Measurements from ENCODE around the gene CCDC24. TPM values are rescaled to one million over a fixed set of nuclear protein-coding genes. Genes with fewer than 3 reads are reported as not detected.
A peak's percentile ranks its signal among the peaks of the same experiment; 100 is the strongest.

The CCDC24 gene
- total RNA-seq, 1 donor from 2014 or later: 22.6 TPM

DNA sequence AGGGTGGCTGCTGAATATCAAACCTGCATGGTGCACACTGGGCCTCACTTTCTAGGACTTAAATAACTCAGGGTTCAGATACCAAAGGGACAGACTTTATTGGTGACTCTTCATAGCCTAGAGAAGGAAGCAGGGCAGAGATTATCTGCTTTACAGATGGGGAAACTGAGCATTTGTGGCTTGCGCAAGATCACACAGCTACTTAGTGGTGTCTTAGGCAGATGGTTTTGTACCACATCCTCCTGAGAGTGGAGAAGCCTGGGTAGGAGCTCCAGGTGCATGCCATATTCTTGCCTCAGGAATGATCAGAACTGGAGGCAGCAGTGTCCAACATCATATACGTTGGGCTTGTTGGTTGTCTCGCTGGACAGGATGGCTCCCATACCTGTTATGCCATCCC is 28.4 kb upstream of the CCDC24 start:
- DNase-seq (ENCODE audit: low spot score): no peak

DNA sequence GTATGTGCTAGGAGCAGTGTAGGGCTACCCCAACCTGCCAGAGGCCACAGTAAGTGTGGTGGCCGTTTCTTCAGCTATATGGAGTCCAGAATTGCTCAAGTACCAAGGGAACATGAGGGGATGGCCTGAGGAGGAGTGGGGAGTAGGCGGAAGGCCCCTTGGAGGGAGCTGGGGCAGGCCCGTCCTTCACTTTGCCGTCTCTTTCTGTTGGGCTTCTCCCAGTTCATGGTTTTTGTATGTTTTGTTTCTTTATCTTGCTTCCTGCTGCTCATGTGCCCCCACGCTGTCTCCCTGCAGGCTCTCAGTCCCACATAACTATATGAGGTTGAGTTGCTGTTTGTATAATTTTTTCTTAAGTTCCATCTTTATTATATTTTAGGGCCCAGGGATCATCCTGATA is 27.5 kb upstream of the CCDC24 start:
- DNase-seq (ENCODE audit: low spot score): no peak

GRCh38 chr1:43965316-43965715 is 26.1 kb upstream of the CCDC24 start:
- no peak for DNase-seq (ENCODE audit: low spot score)

GRCh38 chr1:43968348-43968948 is 23.0 kb upstream of the CCDC24 start:
- DNase-seq (ENCODE audit: low spot score): no peak

- DNase-seq (ENCODE audit: low spot score): no peak
Measured at GRCh38 chr1:43969416-43969745, 22.0 kb upstream of the CCDC24 start.

DNA sequence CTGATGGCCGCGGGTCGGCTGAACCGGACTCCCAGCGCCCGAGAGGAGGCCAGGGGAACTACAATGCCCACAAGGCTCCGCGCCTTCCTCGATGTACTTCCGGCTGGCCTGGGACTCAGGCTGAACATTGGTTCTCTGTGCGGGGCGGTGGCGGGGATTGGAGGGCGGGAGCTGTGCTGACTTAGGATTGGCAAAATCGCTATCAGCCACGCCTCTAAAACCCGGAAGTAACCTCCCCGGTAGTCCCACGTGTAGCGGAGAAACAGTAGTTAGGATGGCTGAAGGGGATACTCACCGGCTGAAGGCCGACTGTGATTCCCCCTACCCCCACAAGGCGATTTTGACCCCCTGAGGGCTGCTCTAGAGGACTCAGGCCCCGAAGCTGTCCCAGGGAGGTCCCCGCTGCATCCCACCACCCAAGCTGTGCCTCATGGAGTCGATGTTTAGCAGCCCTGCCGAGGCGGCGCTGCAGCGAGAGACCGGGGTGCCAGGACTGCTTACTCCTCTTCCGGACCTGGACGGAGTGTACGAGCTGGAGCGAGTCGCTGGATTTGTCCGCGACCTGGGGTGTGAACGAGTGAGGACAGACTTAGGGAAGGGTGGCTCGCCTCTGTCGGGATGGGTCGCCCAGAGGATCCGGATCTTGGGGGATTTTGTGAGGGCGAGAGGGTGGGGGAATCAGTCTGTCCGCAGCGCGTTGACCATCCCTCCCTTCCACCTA is 21.5 kb upstream of the CCDC24 start, which contains the start of gene DPH2:
DPH2 (plus strand) TSS at position 265 of the 721 bp plus-strand sequence; CDS start at position 431, 166 bp downstream.
- DNase-seq (ENCODE audit: low spot score): peak; percentile 98

DNA sequence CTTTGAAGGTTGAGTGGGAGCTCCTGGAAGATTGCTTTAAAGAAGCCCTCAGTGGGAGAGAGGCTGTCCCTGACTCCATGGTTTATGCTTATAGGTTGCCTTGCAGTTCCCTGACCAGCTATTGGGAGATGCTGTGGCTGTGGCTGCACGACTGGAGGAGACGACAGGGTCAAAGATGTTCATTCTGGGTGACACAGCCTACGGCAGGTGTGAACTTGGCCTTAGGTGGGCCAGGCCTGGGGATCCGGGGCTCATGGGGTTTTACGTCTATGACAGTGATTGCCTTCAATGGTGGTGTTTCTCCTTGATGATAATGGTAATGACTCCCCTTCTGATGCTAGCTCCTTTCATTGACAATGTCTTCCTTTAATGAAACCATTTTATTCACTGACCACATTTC is 20.9 kb upstream of the CCDC24 start:
- no peak for DNase-seq (ENCODE audit: low spot score)

DNA sequence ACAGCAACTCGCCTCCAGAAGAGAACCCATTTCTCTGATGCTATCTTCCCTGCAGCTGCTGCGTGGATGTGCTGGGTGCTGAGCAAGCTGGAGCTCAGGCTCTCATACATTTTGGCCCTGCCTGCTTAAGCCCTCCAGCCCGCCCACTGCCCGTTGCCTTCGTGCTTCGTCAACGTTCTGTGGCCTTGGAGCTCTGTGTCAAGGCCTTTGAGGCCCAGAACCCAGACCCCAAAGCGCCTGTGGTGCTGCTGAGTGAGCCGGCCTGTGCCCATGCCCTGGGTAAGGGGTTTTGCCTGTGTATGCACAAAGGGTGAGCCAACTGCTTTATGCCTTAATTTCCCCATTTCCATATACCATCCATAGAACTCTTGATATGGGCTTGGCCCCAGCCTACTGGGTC is 20.5 kb upstream of the CCDC24 start:
- no peak for DNase-seq (ENCODE audit: low spot score)

- no peak for DNase-seq (ENCODE audit: low spot score)
Measured at GRCh38 chr1:43971336-43971980, 19.9 kb upstream of the CCDC24 start.

GRCh38 chr1:43973981-43974442 is 17.4 kb upstream of the CCDC24 start:
- DNase-seq (ENCODE audit: low spot score): peak; percentile 51

DNA sequence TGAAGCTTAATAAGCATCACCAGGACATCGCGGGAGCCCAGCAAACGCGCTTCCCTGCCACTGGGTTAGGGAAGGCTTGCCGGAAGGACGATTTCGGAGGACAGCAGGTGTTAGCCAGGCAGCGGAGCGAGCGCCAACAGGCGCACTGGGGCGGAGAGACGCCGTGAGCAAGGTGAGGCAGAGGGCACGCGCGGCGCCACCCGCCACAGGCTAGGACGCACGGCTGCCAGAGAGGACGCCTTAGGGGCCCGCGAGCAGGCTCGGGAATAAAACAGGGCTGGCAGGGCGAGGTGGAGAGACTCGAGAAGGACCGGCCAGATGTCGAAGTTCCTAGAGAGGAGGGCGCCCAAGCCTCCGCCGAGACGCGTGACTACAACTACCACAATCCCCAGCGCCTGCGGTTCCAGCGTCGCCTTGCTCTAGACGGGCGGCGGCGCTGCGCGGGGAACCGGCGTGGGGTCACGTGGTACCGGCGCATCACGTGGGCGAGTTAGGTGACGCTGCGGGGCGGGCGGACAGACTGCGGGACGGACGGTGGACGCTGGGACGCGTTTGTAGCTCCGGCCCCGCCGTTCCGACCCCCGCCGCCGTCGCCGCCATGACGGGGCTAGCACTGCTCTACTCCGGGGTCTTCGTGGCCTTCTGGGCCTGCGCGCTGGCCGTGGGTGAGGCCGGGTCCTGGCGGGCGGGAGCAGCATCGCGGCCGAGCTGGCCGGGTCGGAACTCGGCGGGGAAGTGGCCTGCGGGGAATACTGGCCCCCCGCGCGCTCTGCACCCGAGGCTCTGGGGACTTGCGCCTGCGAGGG is 16.8 kb upstream of the CCDC24 start, which contains the start of gene ATP6V0B:
ATP6V0B (plus strand) TSS at position 518 of the 806 bp plus-strand sequence; CDS start at position 599, 81 bp downstream.
- DNase-seq (ENCODE audit: low spot score): peak; percentile 98

- DNase-seq (ENCODE audit: low spot score): peak; percentile 86
Measured at GRCh38 chr1:43975249-43975961, 16.0 kb upstream of the CCDC24 start.

DNA sequence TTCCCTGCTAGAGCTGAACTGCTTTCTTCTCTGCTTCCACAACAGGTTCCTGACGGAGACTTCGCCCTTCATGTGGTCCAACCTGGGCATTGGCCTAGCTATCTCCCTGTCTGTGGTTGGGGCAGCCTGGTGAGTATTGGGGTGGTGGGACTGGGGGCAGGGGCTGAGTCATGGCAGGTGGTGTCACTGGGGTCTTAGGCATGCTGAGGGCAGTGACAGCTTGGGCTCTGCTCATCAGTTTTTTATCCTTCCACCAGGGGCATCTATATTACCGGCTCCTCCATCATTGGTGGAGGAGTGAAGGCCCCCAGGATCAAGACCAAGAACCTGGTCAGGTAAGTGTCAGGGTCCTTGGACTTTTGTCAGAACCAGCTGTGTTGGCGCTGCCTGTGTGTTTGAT is 15.4 kb upstream of the CCDC24 start:
- DNase-seq (ENCODE audit: low spot score): no peak

DNA sequence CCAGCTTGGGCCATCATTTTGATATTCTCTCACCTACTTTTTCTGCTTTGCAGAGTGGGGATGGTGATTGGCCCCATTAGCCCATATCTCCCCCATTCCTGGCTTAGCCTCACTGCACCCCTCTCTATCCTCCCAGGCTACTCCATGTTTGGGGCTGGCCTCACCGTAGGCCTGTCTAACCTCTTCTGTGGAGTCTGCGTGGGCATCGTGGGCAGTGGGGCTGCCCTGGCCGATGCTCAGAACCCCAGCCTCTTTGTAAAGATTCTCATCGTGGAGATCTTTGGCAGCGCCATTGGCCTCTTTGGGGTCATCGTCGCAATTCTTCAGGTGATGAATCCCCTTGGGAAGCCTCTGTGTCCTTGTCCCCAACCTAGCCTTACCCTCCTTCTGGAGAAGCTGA is 14.5 kb upstream of the CCDC24 start:
- DNase-seq (ENCODE audit: low spot score): peak; percentile 39

GRCh38 chr1:43977376-43978263 is 13.8 kb upstream of the CCDC24 start:
- no peak for DNase-seq (ENCODE audit: low spot score)

DNA sequence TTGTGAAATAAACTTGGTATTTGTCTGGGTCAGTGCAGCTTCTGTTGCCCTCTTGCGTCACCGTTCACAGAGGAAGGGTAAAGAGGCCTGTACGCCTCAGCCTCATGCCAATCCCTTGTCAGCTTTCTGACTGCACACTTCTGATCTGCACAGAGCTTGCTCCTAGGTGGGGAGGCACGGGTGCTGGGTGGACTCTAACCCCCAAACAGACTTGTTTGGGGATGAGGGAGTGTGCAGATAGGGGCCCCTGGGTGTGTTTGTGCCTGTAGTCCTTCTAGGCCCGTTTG is 13.2 kb upstream of the CCDC24 start:
- no peak for DNase-seq (ENCODE audit: low spot score)

GRCh38 chr1:43978551-43979260 is 12.7 kb upstream of the CCDC24 start, which contains the start of gene B4GALT2:
Gene B4GALT2 (plus strand): TSS chr1:43979210. CDS start chr1:43981161, 1,951 bp downstream.
- DNase-seq (ENCODE audit: low spot score): peak; percentile 43

DNA sequence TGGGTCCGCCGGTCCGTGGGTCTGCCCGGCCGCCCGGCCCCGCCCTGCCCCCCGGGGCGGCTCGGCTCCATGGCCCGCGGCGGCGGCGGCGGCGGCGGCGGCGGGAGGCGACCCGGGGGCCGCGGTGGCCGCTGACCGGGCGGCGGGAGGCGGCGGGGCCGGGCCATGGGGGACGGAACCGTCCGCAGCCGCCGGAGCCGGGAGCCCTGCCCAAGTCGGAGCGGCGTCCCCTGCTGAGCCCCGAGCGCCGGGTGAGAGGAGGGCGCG is 12.2 kb upstream of the CCDC24 start:
- DNase-seq (ENCODE audit: low spot score): peak; percentile 40

DNA sequence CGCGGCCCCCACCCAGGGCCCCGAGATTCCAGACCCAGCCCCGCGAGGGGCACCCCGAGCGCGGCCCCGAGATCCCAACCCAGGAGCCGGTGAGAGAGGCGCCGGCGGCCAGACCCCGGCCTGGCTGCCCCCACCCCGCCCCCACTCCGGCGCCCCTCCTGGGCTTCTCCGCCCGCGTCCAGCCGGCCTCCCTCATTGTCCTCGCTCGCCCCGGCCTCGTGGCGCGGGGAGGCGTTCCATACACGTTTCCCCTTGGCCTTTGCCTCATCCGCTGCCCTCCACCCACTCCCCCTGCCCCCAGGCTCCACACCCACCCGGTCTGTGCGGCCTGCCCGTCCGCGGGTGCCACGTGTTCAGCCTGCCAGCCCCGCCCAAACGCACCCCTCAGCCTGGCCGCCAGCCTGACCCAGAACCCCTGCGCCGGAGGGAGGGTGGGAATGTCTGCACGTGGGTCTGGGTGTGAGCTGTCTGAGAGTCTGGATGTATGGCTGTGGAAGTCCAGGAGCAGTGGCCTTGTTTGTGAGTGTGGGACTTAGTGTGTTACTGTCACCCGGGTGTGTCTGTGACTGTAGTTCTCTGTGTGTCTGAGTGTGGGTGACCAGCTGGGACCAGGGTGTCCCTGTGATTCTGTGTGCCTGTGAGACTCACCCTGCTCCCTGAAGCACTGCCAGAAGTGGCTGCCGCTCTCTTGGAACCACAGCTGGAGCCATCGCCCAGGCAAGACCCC is 11.7 kb upstream of the CCDC24 start:
- peak; percentile 53 for DNase-seq (ENCODE audit: low spot score)
